ENCODE data around the gene ZCCHC8.
"Not testable (repeated sequence)": the region's sequence is repeated elsewhere in the genome, so short reads cannot be mapped to it uniquely, and the experiment has no call there.

DNA sequence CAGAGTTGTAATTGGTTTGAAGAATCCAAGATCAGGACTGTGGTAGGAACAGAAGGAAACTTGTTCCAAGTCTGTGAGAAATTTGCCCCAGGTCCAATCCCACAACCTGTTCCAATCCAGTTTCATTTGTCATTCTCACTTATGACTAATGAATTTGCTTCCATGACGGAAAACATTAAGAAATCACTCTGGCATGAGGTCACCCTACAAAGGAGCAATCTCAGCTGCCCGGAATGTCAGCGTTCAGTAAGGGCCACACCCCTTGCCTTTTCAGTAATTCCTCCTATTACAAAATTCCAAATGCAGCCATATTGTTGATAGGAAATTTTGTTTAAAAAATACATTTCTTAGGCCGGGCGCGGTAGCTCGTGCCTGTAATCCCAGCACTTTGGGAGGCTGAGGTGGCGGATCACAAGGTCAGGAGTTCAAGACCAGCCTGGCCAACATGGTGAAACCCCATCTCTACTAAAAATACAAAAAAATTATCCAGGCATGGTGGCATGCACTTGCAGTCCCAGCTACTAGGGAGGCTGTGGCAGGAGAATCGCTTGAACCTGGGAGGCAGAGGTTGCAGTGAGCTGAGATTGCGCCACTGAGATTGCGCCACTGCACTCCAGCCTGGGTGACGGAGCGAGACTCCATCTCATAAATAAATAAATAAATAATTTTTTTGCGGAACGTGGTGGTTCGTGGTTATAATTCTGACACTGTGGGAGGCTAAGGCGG, 36.3 kb downstream of the ZCCHC8 start:
- not testable (repeated sequence) for TF ChIP-seq POLR2A, CTCF (IDR thresholded peaks at IDR 0.05)

Data from sigmoid colon (tissue), 3 donors.